Raji (cell line): ENCODE measurements around the gene SNRPD3.

Source experiments
- POLR2A ChIP-seq: IDR thresholded peaks from 2 replicates; pipeline ENCODE4 v1.6.1; 2011; ENCODE audit warnings: low read depth, low read length, control low read depth; ENCODE audit not compliant: insufficient read depth

The SNRPD3 gene

GRCh38 chr22:24555165-24556039 is at the start of gene SNRPD3:
SNRPD3 (plus strand) TSS chr22:24555999; CDS start chr22:24557675, 1,676 bp downstream.
- TF ChIP-seq POLR2A: peak; percentile 88

- no peak for TF ChIP-seq POLR2A
Measured at GRCh38 chr22:24506802-24507438, 48.9 kb upstream of the SNRPD3 start.

GRCh38 chr22:24507716-24508115 is 48.1 kb upstream of the SNRPD3 start:
- TF ChIP-seq POLR2A: no peak

- no peak for TF ChIP-seq POLR2A
Measured at GRCh38 chr22:24510637-24511625, 44.9 kb upstream of the SNRPD3 start.

GRCh38 chr22:24512043-24512442 is 43.8 kb upstream of the SNRPD3 start:
- no peak for TF ChIP-seq POLR2A

- no peak for TF ChIP-seq POLR2A
Measured at GRCh38 chr22:24513378-24514240, 42.2 kb upstream of the SNRPD3 start.

- TF ChIP-seq POLR2A: no peak
Measured at GRCh38 chr22:24514241-24515026, 41.4 kb upstream of the SNRPD3 start.

- no peak for TF ChIP-seq POLR2A
Measured at GRCh38 chr22:24515027-24515338, 40.8 kb upstream of the SNRPD3 start.

GRCh38 chr22:24516301-24516737 is 39.5 kb upstream of the SNRPD3 start:
- no peak for TF ChIP-seq POLR2A

GRCh38 chr22:24517446-24517845 is 38.4 kb upstream of the SNRPD3 start:
- no peak for TF ChIP-seq POLR2A

GRCh38 chr22:24518228-24518627 is 37.6 kb upstream of the SNRPD3 start:
- no peak for TF ChIP-seq POLR2A

- TF ChIP-seq POLR2A: no peak
Measured at GRCh38 chr22:24518771-24519485, 36.9 kb upstream of the SNRPD3 start.

- TF ChIP-seq POLR2A: no peak
Measured at GRCh38 chr22:24519496-24519895, 36.3 kb upstream of the SNRPD3 start.

GRCh38 chr22:24521791-24522245 is 34.0 kb upstream of the SNRPD3 start:
- TF ChIP-seq POLR2A: no peak
